Liver (tissue), 9 donors: ENCODE measurements around the gene ZDHHC8. TPM values are rescaled to one million over a fixed set of nuclear protein-coding genes. Genes with fewer than 3 reads are reported as not detected.

Experiments
- DNase-seq: peaks from one replicate; pipeline ENCODE4 v3.0.0-alpha.2; 2017; ENCODE audit warnings: low spot score
- H3K27ac ChIP-seq, 2 donors: one replicate each; pipeline ENCODE4 v1.7.0; 2013; ENCODE audit warnings: inconsistent platforms in 2 of 2, low read length in 2 of 2, control low read depth in 1 of 2, low read depth in 1 of 2, mild to moderate bottlenecking in 1 of 2
- H3K27me3 ChIP-seq, 4 donors: one replicate each; pipeline versions ENCODE4 v1.6.1 to v1.7.0; 2013; ENCODE audit warnings: low read length in 3 of 4, inconsistent platforms in 1 of 4, mild to moderate bottlenecking in 1 of 4, moderate library complexity in 1 of 4; ENCODE audit not compliant: control insufficient read depth in 4 of 4, insufficient read depth in 4 of 4
- H3K36me3 ChIP-seq, 4 donors: one replicate each; pipeline versions ENCODE4 v1.6.1 to v1.7.0; 2013; ENCODE audit warnings: low read length in 3 of 4, mild to moderate bottlenecking in 3 of 4, low read depth in 1 of 4, moderate library complexity in 1 of 4; ENCODE audit not compliant: control insufficient read depth in 4 of 4, insufficient read depth in 3 of 4
- H3K4me1 ChIP-seq, 4 donors: one replicate each; pipeline versions ENCODE4 v1.6.1 to v1.7.0; 2013; ENCODE audit warnings: low read length in 3 of 4, mild to moderate bottlenecking in 3 of 4, moderate library complexity in 1 of 4; ENCODE audit not compliant: control insufficient read depth in 4 of 4, insufficient read depth in 4 of 4
- H3K4me3 ChIP-seq, 3 donors: one replicate each; pipeline versions ENCODE4 v1.6.1 to v1.7.0; 2013; ENCODE audit warnings: low read length in 3 of 3, control low read depth in 1 of 3, low read depth in 1 of 3, mild to moderate bottlenecking in 1 of 3
- H3K9ac ChIP-seq, 2 donors: one replicate each; pipeline ENCODE4 v1.7.0; 2013; ENCODE audit warnings: low read length in 2 of 2, mild to moderate bottlenecking in 2 of 2, moderate library complexity in 2 of 2, control low read depth in 1 of 2, low read depth in 1 of 2
- H3K9me3 ChIP-seq, 4 donors: one replicate each; pipeline versions ENCODE4 v1.6.1 to v1.7.0; 2013; ENCODE audit warnings: low read length in 3 of 4; ENCODE audit not compliant: control insufficient read depth in 4 of 4
- CTCF ChIP-seq: fragments of 150-350 bp; IDR thresholded peaks from 2 replicates; pipeline ENCODE4 v1.5.1; 2017; ENCODE audit warnings: improper control_type of control experiment, low read depth, low read length; ENCODE audit not compliant: missing input control
- EGR1 ChIP-seq, 2 donors: IDR thresholded peaks; 2 replicates each; pipeline ENCODE4 v1.6.1; 2016 to 2018; ENCODE audit warnings: antibody characterized with exemption in 2 of 2, low read depth in 2 of 2
- FOXA1 ChIP-seq: IDR thresholded peaks from 2 replicates; pipeline ENCODE4 v1.6.1; 2016; ENCODE audit warnings: antibody characterized with exemption
- FOXA2 ChIP-seq: IDR thresholded peaks from 2 replicates; pipeline ENCODE4 v1.6.1; 2016; ENCODE audit warnings: antibody characterized with exemption
- GABPA ChIP-seq, 2 donors: IDR thresholded peaks in 1 of 2; conservative IDR thresholded peaks in 1 of 2; 2 replicates each; pipeline ENCODE4 v1.6.1; 2016; ENCODE audit warnings: antibody characterized with exemption in 2 of 2, mild to moderate bottlenecking in 1 of 2, moderate library complexity in 1 of 2
- HNF4A ChIP-seq, 2 donors: conservative IDR thresholded peaks; 2 replicates each; pipeline ENCODE4 v1.6.1; 2016; ENCODE audit warnings: antibody characterized with exemption in 2 of 2, mild to moderate bottlenecking in 2 of 2
- JUND ChIP-seq, 2 donors: IDR thresholded peaks; 2 replicates each; pipeline ENCODE4 v1.6.1; 2016; ENCODE audit warnings: antibody characterized with exemption in 2 of 2
- MAX ChIP-seq: IDR thresholded peaks from 2 replicates; pipeline ENCODE4 v1.6.1; 2016; ENCODE audit warnings: antibody characterized with exemption
- NR2F2 ChIP-seq: IDR thresholded peaks from 2 replicates; pipeline ENCODE4 v1.6.1; 2016; ENCODE audit warnings: antibody characterized with exemption
- RAD21 ChIP-seq, 2 donors: IDR thresholded peaks; 2 replicates each; pipeline ENCODE4 v1.6.1; 2016; ENCODE audit warnings: antibody characterized with exemption in 2 of 2, mild to moderate bottlenecking in 2 of 2
- RXRA ChIP-seq, 2 donors: IDR thresholded peaks; 2 replicates each; pipeline ENCODE4 v1.6.1; 2017 to 2018; ENCODE audit warnings: antibody characterized with exemption in 2 of 2, mild to moderate bottlenecking in 1 of 2
- SP1 ChIP-seq: IDR thresholded peaks from 2 replicates; pipeline ENCODE4 v1.6.1; 2018; ENCODE audit warnings: antibody characterized with exemption, mild to moderate bottlenecking
- TAF1 ChIP-seq: conservative IDR thresholded peaks from 2 replicates; pipeline ENCODE4 v1.6.1; 2016; ENCODE audit warnings: antibody characterized with exemption, mild to moderate bottlenecking
- YY1 ChIP-seq: IDR thresholded peaks from 2 replicates; pipeline ENCODE4 v1.6.1; 2016; ENCODE audit warnings: antibody characterized with exemption, mild to moderate bottlenecking
- WGBS: extraction: QIAGEN DNeasy Blood & Tissue Kit; methylation state at CpG from one replicate; pipeline ENCODE4 v1.1.7; 2013; 5-methylcytosine and 5-hydroxymethylcytosine counted together
- polyA plus RNA-seq, 2 donors: library from polyadenylated mRNA; stranded (reverse) in 1 of 2; unstranded in 1 of 2; fragments of 200-250 nt in 1 of 2; fragments of >200 nt in 1 of 2; fragmentation: Nextera tagmentation in 1 of 2; extraction: Ambion mirVana in 1 of 2; gene quantifications; one replicate each; pipeline versions ENCODE4 v1.2.1 to v1.2.3, GENCODE V29; 2013 to 2015
- total RNA-seq, 2 donors: library from RNA; depleted of rRNA; stranded (reverse); fragments of >200 nt; gene quantifications; one replicate each; pipeline ENCODE4 v1.2.3, GENCODE V29; 2014
- TF ChIP-seq, protein P1 (sequence below): IDR thresholded peaks from 2 replicates; pipeline ENCODE4 v1.6.1; 2016; ENCODE audit warnings: antibody characterized with exemption
- TF ChIP-seq, protein P2 (sequence below): IDR thresholded peaks from 2 replicates; pipeline ENCODE4 v1.6.1; 2016; ENCODE audit warnings: antibody characterized with exemption
- TF ChIP-seq, protein P3 (sequence below): IDR thresholded peaks from 2 replicates; pipeline ENCODE4 v1.6.1; 2016; ENCODE audit warnings: antibody characterized with exemption, mild to moderate bottlenecking
- donor health status: healthy.
- donor health status: healthy.
- donor health status: healthy.
- donor health status: healthy.
- donor health status: healthy.

Gene ZDHHC8
- total and polyA plus RNA-seq, 4 donors, result 2.9 to 11.8 (median 6.8) TPM

- H3K27me3 ChIP-seq, result no peaks in the 10 kb centered on the region
- TF ChIP-seq, protein P1, sequence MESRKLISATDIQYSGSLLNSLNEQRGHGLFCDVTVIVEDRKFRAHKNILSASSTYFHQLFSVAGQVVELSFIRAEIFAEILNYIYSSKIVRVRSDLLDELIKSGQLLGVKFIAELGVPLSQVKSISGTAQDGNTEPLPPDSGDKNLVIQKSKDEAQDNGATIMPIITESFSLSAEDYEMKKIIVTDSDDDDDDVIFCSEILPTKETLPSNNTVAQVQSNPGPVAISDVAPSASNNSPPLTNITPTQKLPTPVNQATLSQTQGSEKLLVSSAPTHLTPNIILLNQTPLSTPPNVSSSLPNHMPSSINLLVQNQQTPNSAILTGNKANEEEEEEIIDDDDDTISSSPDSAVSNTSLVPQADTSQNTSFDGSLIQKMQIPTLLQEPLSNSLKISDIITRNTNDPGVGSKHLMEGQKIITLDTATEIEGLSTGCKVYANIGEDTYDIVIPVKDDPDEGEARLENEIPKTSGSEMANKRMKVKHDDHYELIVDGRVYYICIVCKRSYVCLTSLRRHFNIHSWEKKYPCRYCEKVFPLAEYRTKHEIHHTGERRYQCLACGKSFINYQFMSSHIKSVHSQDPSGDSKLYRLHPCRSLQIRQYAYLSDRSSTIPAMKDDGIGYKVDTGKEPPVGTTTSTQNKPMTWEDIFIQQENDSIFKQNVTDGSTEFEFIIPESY, result no peak
- TF ChIP-seq NR2F2, result no peak
- TF ChIP-seq, protein P2, sequence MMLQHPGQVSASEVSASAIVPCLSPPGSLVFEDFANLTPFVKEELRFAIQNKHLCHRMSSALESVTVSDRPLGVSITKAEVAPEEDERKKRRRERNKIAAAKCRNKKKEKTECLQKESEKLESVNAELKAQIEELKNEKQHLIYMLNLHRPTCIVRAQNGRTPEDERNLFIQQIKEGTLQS, result no peak
- WGBS, result 96% methylated on average over 21 of the region's 21 CpGs
- no peaks in the 10 kb centered on the region for H3K4me1 ChIP-seq
- H3K9me3 ChIP-seq, result no peaks in the 10 kb centered on the region
- H3K4me3 ChIP-seq, result no peak overlapping the region
- no peak overlapping the region for H3K9ac ChIP-seq
- no peak for DNase-seq
- peaks cover 0 to 9% (median 0%) of the 10 kb centered on the region in 4 donors for H3K36me3 ChIP-seq
- H3K27ac ChIP-seq, result no peak overlapping the region
Observed at GRCh38 chr22:20145832-20146223, 14.2 kb downstream of the ZDHHC8 start.

GRCh38 chr22:20146777-20147176, 15.2 kb downstream of the ZDHHC8 start:
- no peak overlapping the region for H3K27ac ChIP-seq
- DNase-seq, result no peak
- no peak overlapping the region for H3K4me3 ChIP-seq
- no peak overlapping the region for H3K9ac ChIP-seq
- no peaks in the 10 kb centered on the region for H3K27me3 ChIP-seq
- no peaks in the 10 kb centered on the region for H3K9me3 ChIP-seq
- peaks cover 0 to 5% (median 0%) of the 10 kb centered on the region in 4 donors for H3K36me3 ChIP-seq
- WGBS, result 89% methylated on average over 22 of the region's 22 CpGs
- TF ChIP-seq NR2F2 (no peak), YY1 (no peak), GABPA (IDR thresholded peaks at IDR 0.05 in 1 of 2, conservative IDR thresholded peaks at IDR 0.05 in 1 of 2) (no peak), RAD21 (IDR thresholded peaks at IDR 0.05) (no peak), EGR1 (IDR thresholded peaks at IDR 0.05; ENCODE audit: low read depth in 2 of 2) (no peak), JUND (IDR thresholded peaks at IDR 0.05) (no peak), FOXA2 (no peak), CTCF (no peak), TAF1 (no peak), RXRA (IDR thresholded peaks at IDR 0.05) (no peak), HNF4A (conservative IDR thresholded peaks at IDR 0.05) (no peak), MAX (no peak), FOXA1 (no peak), SP1 (no peak)
- TF ChIP-seq, protein P1, result no peak
- TF ChIP-seq, protein P2, result no peak
- TF ChIP-seq, protein P3, sequence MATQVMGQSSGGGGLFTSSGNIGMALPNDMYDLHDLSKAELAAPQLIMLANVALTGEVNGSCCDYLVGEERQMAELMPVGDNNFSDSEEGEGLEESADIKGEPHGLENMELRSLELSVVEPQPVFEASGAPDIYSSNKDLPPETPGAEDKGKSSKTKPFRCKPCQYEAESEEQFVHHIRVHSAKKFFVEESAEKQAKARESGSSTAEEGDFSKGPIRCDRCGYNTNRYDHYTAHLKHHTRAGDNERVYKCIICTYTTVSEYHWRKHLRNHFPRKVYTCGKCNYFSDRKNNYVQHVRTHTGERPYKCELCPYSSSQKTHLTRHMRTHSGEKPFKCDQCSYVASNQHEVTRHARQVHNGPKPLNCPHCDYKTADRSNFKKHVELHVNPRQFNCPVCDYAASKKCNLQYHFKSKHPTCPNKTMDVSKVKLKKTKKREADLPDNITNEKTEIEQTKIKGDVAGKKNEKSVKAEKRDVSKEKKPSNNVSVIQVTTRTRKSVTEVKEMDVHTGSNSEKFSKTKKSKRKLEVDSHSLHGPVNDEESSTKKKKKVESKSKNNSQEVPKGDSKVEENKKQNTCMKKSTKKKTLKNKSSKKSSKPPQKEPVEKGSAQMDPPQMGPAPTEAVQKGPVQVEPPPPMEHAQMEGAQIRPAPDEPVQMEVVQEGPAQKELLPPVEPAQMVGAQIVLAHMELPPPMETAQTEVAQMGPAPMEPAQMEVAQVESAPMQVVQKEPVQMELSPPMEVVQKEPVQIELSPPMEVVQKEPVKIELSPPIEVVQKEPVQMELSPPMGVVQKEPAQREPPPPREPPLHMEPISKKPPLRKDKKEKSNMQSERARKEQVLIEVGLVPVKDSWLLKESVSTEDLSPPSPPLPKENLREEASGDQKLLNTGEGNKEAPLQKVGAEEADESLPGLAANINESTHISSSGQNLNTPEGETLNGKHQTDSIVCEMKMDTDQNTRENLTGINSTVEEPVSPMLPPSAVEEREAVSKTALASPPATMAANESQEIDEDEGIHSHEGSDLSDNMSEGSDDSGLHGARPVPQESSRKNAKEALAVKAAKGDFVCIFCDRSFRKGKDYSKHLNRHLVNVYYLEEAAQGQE, result no peak
- H3K4me1 ChIP-seq, result no peaks in the 10 kb centered on the region
